Head of caudate nucleus (tissue), 42 donors: ENCODE results near the gene CHORDC1.
"Not testable (repeated sequence)": the region's sequence is repeated elsewhere in the genome, so short reads cannot be mapped to it uniquely, and the experiment has no call there.

Experiments used
- DNase-seq, 42 donors: peaks; one replicate each; pipeline versions ENCODE4 v3.0.0 to v3.0.0-alpha.2; 2020 to 2021; ENCODE audit warnings: mixed read lengths in 7 of 42
- intact Hi-C: fragments of 100-400 bp; cut with DNase I; formaldehyde crosslinking; loops from one replicate; pipeline ENCODE4 v1.15.0; 2022

CHORDC1 gene

DNA sequence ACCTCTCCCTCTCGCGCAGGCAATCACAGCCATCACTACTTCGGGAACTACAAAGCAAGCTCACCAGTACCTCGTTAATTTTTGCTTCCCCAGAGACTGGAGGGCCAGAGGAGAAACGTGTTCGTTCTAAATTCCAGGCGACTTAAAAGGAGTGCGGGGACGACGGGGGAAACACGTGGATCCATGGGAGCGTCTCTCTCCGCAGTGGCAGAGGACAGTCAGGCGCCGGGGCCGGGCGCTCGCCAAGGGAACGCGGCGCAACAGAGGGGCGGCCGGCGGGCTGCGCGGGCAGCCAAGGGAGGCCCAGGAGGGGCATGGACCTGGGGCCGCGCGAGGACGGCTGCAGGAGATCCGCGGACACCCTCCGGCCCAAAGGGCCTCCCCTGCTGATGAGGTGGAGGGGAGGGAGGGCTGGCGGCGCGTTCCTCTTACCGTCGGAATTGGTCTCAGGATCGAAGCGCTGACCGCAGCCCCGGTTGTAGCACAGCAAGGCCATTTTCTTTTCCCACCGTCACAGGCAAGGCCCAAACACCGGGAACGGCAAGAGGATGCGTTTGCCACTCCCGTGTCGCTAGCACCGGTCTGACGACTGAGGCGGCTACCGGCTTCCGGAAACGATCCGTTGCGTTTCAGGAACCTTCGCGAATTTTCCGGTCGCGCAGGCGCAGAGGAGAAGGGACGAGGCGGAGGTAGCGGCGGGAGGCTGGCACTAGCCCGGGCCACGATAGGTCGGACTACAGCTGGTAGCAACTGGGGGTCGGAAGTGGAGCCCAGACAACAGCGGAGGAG, at the start of gene CHORDC1:
Gene CHORDC1 (minus strand): TSS at position 591 of the 789 bp plus-strand sequence. CDS start 95 bp downstream, at position 496.
- intact Hi-C loops = no loop called here
- DNase-seq = peak; percentile 77 to 98 (median 94)

DNA sequence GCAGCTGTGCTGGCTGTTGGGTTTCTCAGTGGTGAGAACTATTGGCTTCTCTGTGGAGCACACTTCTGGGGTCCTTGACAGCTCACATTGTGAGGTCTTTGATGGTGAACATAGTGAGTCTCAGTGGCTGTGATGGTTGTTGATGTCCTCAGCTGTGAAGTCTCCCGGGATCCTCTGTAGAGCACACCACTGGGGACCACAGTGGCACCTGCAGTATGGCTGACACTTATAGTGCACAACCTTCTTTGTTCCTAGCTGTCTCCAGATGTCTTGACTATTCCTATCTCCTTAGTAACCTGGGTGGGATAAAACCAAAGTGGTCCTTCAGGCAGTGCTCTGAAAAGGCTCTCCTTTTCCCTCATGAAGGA, 34.3 kb upstream of the CHORDC1 start:
- no peak for DNase-seq
- intact Hi-C loops = no loop called here

DNA sequence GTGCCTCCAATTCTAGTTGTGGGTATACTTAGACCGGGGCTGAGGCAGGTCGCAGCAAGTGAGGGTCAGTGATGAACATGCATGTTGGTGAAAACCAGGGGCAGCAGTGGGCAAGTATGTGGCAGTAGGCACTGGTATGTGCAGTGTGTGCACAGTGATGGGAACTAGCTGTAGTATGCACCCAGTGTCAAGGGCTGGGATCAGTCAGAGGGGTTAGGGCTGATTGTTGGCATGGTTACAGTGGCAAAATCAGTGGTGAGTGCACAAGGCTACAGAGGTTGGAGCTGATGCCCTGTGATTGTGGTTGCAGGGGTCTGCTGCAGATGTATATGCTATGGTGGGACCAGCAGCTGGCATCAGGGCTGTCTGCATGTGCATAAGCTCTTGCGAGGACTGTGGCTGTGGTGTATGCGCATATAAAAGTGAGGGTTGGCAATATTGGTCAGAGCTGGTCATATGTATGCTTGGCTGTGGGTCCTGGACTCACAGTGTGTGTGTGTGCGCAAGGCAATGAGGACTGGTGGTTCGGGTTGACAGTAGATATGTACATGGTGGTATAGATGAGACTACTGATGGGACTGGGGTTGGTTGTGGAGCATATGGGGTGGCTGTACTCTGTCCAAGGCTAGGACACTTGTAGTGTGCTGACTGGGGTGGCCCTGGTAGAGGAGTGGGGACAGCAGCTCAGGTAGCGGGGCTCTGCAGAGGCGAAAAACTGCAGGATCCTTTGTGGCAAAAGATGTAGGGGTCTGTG, 33.7 kb upstream of the CHORDC1 start:
- intact Hi-C loops = no loop called here
- DNase-seq = no peak

DNA sequence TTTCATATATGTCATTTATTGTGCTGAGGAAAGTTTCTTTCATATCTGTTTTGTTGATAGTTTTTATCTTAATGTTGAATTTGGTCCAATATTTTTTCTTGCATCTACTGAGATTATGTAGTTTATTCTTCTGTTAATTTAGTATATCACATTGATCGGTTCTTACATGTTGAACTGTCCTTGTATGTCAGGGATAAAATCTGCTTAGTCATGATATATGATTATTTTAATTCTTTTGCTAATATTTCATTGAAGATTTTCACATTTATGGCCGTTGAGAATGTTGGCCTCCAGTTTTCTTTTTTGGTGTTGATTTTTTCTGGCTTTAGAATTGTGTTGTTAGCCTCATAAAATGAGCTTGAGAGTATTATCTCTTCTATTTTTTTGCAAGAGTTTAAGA, 31.2 kb upstream of the CHORDC1 start:
- intact Hi-C loops = no loop called here
- no peak for DNase-seq

DNA sequence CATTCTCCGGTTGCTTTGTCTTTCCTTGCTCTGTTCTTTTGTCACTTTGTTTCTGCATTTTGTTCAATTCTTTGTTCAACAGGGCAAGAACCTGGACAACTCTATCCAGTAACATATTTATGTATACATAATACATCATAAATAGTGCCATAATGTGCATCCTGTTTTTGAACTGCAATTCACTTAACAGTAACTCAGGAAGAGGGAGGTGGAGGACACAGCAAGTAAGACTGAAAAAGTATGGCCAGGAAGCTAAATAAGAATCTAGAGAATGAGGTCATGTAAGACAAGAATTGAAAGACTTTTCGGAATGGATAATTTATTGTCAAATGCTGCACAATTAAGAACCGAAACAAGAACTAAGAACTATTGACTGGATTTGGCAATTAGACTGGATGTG, 29.2 kb upstream of the CHORDC1 start:
- intact Hi-C loops = no loop called here
- no peak for DNase-seq

DNA sequence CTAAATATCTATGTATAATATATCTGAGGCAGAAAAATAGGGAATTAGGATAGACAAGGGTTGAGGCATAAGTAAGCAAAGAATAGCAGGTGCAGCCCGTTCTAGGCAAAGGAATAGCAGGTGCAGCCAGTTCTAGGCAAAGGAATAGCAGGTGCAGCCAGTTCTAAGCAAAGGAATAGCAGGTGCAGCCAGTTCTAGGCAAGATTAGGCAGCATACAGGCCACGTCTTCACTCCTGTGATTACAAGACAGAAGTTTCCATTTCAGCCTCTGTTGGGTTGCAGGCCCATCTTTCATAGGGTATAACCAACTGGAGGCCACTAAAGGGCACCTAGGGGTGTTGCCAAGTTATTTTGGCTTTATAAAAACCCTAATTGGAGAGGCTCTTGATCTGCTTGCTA, 28.8 kb upstream of the CHORDC1 start:
- no peak for DNase-seq
- intact Hi-C loops = no loop called here

DNA sequence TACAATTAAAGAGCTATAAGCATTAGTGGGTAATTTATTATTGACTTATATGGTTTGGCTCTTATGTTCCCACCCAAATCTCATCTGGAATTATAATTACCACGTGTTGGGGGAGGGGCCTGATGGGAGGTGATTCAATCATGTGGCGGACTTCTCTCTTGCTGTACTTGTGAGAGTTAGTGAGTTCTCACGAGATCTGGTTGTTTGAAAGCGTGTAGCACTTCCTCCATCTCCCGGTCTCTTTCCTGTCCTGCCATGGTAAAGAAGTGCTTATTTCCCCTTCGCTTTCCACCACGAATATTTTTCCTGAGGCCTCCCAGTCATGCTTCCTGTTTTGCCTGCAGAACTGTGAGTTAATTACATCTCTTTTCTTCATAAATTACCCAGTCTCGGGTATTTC, 28.1 kb upstream of the CHORDC1 start:
- intact Hi-C loops = no loop called here
- no peak for DNase-seq

DNA sequence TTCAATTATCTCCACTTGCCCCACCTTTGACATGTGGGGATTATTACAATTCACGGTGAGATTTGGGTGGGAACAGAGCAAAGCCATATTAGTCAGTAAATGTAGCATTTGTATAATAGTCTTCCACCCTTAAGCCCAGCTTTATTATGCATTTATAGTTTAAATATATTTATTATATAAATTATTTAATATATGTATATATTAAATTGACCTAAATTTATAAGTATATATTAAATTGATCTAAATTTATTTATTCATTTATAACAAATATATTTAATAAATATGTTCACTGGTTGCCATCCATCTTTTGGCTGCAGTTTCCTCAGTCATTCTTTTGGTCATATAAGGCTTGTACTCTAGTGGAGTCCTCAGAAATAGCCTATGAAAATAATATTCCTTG, 23.6 kb upstream of the CHORDC1 start:
- intact Hi-C loops = no loop called here
- DNase-seq = no peak

DNA sequence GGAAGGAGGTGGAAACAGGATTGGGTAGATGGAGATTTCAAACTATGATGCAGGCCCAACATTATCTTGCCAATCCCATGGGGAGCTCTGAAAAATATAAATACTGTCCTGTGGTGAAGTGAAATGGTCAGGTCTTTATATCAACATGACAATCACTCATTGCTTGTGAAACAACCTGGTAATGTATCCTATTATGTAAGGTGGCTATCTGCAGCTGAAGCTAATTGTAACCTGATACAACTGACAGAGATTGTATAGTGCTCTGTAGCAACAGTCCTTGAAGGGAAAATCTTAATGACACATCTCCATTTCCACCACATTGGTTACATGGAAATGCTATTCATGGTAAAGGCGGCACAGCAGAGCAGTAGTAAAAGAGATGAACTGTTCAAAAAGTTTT, 20.7 kb upstream of the CHORDC1 start:
- intact Hi-C loops = no loop called here
- DNase-seq = no peak

DNA sequence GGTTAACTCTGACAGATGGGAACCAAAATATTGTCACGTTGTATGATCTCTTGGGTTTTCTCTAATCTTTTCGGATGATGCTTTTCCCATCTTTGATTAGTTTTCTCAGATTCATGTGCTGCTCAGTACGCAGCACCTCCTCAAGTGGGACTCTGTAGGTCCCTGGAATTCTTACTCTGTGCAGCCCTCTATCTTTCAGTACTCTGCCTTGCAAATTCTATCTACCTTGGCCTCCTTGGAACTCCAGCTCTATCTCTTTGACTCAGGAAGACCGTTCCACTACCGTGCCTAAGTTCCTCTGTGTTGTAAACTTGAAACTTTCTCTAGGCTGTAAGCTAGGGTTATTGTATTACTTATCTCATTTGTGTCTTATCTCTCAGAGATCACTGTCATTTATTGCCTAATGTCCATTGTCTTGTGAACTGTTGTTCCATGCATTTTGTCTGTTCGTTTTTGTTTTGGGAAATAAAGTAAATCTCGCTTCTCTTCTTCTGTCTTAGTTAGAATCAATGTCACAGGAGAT, 20.1 kb upstream of the CHORDC1 start:
- intact Hi-C loops = no loop called here
- DNase-seq = no peak

DNA sequence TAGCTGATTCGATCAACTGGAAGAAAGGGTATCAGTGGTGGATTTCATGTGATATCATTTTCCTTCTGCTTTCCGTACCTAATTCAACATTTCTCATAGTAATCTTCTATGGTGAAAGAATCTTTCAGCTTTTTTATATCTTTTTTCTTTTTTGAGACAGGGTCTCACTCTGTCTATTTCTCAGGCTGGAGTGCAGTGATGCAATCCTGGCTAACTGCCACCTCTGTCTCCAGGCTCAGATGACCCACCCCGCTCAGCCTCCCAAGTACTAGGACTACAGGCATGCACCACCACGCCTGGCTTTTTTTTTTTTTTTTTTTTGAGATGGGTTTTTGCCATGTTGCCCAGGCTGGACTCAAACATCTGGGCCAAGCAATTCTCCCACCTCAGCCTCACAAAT, 18.6 kb upstream of the CHORDC1 start:
- intact Hi-C loops = no loop called here
- DNase-seq = no peak

DNA sequence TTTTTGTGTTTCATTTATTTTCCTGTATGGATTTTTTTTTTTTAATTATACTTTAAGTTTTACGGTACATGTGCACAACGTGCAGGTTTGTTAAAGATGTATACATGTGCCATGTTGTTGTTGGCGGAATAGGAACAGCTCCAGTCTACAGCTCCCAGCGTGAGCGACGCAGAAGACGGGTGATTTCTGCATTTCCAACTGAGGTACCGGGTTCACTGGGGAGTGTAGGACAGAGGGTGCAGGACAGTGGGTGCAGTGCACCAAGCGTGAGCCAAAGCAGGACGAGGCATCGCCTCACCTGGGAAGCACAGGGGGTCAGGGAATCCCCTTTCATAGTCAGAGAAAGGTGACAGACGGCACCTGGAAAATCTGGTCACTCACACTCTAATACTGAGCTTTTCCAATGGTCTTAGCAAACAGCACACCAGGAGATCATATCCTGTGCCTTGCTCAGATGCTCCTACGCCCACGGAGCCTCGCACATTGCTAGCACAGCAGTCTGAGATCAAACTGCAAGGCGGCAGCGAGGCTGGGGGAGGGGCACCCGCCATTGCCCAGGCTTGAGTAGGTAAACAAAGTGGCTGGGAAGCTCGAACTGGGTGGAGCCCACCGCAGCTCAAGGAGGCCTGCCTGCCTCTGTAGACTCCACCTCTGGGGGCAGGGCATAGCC, 17.3 kb upstream of the CHORDC1 start:
- intact Hi-C loops, DNase-seq: not testable (repeated sequence)

DNA sequence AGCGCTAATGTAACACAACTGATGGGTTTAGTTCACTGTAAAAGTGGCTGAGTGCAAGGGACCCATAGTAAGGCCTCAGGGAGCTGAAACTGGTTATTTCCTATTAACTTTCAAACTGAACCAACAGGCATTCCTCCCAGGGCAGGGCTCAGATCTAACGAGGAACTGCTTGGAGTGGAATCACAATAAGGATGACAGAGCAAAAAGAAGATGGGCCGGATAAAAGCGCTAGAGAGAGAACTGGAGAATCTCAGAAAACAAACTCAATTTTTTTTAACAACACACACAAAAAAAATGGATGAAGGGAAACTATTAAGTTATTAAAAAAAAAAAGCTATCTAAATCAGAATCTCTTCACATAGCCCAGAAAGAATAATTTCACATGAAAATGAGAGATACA, 14.2 kb upstream of the CHORDC1 start:
- DNase-seq = no peak
- intact Hi-C loops = no loop called here

DNA sequence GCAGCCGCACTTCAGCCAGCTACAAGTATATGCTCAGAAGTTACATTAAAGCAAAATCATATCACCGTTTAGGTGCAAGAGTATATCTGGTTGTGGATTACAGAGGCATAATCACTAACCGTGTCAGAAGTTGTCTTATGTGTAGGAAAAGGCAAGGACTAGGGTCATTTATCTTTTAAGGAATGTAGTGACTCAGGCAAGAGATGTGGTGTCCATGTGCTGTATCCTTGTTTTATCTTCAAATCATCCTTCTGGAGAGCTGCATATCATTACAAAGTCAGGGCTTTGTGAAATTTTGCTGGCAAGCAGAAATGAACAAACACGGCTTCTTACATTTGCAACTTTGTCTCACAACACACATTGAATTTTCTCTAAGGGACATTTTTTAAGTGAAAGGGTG, 12.7 kb upstream of the CHORDC1 start:
- DNase-seq = no peak
- intact Hi-C loops = no loop called here

DNA sequence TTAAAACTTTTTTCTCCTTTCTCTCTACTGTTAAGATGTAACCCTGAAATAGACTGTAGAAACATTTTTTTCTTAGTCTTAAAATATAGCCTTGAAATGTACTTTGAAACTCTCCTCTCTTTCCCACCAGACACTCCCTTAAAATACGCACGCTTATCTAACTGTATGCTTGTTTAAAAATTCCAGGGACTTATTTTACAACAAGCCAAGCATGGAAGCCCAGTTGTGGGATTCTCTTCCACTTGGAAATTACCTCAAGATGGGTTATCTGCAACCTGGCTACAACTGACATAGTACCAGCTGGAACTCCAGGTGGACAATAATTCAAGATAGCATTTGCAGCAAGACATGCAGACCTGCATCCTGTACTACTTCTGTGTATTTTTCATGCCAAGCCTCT, 12.1 kb upstream of the CHORDC1 start:
- DNase-seq = no peak
- intact Hi-C loops = no loop called here

DNA sequence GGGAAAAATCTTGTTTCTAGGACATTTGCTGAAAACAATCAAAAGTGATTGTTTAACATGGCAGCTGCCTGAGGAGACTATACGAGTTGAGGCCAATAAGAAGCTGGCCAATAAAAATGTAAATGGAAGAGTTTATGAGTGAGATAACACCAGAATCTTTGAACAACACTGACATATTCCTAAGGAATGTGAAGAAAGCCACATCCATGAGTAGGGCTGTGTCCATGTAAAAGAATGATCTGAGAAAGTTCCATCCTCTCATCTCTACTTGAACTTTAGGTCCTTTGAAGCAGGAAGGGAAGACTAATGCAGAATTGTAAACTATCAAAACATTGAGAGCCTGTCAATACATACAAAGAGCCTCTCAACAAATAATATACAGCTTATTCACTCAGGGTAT, 6.9 kb upstream of the CHORDC1 start:
- no peak for DNase-seq
- intact Hi-C loops = no loop called here

DNA sequence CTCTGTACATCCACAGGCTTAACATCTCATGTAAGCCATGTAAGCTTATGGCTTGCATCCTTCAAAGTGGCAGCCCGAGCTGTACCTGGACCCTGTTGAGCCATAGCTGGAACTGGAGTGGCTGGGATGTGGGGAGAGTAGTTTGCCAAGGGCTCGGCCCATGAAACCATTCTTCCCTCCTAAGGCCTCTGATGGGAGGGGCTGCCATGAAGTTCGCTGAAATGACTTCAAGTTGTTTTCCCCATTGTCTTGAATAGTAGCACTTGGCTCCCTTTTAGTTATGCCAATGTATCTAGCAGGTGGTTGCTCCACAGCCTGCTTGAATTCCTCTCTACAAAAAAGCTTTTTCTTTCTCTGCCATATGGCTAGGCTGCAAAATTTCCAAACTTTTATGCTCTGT, 5.2 kb upstream of the CHORDC1 start:
- intact Hi-C loops = no loop called here
- no peak for DNase-seq

DNA sequence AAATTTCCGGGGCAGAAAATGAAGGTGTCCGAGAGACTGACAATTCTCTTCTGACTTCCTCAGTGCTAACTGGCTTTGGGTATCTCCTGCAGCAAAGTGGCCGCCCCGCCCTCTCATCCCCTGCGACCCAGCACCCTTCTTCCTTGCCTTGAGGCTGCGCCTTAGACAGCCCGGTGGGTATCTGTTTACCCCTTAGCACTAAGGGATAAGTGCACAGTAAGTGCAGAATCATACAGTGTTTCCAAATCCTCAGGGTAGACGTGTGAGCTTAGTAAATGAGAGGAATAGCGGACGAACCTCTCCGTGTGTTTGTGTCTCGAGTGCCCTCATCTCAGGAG, 368 bp upstream of the CHORDC1 start:
- DNase-seq = no peak
- intact Hi-C loops = no loop called here

DNA sequence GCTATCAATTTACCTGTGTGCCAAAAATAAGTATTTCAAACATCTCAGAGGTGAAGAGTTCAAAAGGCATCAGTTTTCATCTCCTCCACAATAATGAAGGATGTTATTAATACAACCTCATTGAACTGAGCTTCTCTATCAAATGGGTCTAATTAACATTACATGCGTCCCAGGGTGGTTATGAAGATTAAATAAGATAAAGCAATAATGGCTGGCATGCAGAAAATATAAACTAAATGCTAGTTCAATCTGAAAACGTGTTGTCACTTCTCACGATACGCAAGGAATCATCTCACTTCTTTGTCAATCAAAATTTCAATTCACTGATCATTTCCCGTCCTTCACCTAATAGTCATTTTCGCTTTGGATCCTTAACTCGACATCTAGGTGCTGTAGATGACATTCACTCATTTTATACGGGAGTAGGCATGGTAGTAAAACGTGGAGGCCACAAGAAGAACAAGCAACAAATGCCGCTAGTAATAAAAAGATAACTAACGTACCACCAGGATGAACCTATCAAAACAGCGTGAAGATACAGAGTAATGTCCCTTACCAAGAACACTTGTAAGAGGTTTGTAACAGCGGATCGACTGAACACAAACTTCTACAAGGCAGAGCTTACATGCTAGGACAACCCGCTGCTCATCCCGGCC, 918 bp downstream of the CHORDC1 start:
- DNase-seq = no peak
- intact Hi-C loops = no loop called here

DNA sequence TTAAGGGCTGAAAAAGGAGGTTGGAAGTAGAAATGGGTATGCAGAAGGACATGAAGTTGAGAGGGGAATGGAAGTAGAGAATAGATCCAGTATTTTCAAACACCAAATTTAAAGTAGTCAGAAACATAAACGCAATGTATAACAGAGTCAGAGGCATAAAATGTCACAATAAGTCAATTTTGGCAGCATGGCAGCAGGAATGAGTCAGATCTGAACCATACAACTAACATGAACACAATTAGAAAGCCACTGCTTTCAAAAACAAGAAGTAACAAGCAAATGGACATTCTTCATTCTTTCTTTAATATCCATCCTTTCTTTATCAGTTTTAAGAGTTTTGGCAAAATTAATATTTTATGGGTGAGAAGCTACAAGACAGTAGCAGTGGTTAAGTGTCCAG, 2.5 kb downstream of the CHORDC1 start:
- no peak for DNase-seq
- intact Hi-C loops = no loop called here
